ENCODE measurements around the gene CCDC27. TPM values are rescaled to one million over a fixed set of nuclear protein-coding genes. Genes with fewer than 3 reads are reported as not detected.

The CCDC27 gene
- total and polyA plus RNA-seq, 2 of the 8 experiments (the other 6 are each of a cell fraction or from before 2014, with no cell fraction given), result 0.15 TPM; not detected in 1

GRCh38 chr1:3821004-3821403, 68.8 kb downstream of the CCDC27 start (continued):
- no peak for TF ChIP-seq SRF (IDR thresholded peaks at IDR 0.05; ENCODE audit: low read depth, low read length)
- TF ChIP-seq SIX5 (IDR thresholded peaks at IDR 0.05; ENCODE audit: low read depth, low read length), result no peak
- no peak for TF ChIP-seq CHD1 (IDR thresholded peaks at IDR 0.05; ENCODE audit: low read depth, low read length)

Small RNAs within 50 kb of the gene (small RNA-seq; reads per million reads assigned to genes)
- gene RF02197 (ENCODE audit: insufficient read depth), result not detected
- not detected for gene RN7SL574P (ENCODE audit: insufficient read depth)

Other genes with a start within 250 kb of the CCDC27 start
- gene MEGF6, start 140.9 kb upstream of the CCDC27 start, total RNA-seq (2021; fragmentation: NEBNext Ultra II Directional; extraction: Animal tissue kit (Norgen Biotek cat#: 25700)), result 13.2 and 14.8 TPM in 2 replicates
- gene MEGF6, start 140.9 kb upstream of the CCDC27 start, polyA plus RNA-seq (2011; rRNA removed), result 4.1 and 9.5 TPM in 2 replicates
- 21.7 and 22.2 TPM in 2 replicates for gene TPRG1L, start 127.4 kb upstream of the CCDC27 start, total RNA-seq (2021; fragmentation: NEBNext Ultra II Directional; extraction: Animal tissue kit (Norgen Biotek cat#: 25700))
- 19.8 and 22.3 TPM in 2 replicates for gene TPRG1L, start 127.4 kb upstream of the CCDC27 start, polyA plus RNA-seq (2011; rRNA removed)
- 29.7 and 30.3 TPM in 2 replicates for gene WRAP73, start 102.3 kb upstream of the CCDC27 start, total RNA-seq (2021; fragmentation: NEBNext Ultra II Directional; extraction: Animal tissue kit (Norgen Biotek cat#: 25700))
- gene WRAP73, start 102.3 kb upstream of the CCDC27 start, polyA plus RNA-seq (2011; rRNA removed), result 50.7 and 66.4 TPM in 2 replicates
- gene TP73, start 99.9 kb upstream of the CCDC27 start, total RNA-seq (2021; fragmentation: NEBNext Ultra II Directional; extraction: Animal tissue kit (Norgen Biotek cat#: 25700)), result 2.9 and 3.1 TPM in 2 replicates
- gene TP73, start 99.9 kb upstream of the CCDC27 start, polyA plus RNA-seq (2011; rRNA removed), result 2.6 and 4.2 TPM in 2 replicates
- 6.1 and 7.7 TPM in 2 replicates for gene SMIM1, start 20.3 kb downstream of the CCDC27 start, total RNA-seq (2021; fragmentation: NEBNext Ultra II Directional; extraction: Animal tissue kit (Norgen Biotek cat#: 25700))
- 9.7 and 12.1 TPM in 2 replicates for gene SMIM1, start 20.3 kb downstream of the CCDC27 start, polyA plus RNA-seq (2011; rRNA removed)
- gene LRRC47, start 44.0 kb downstream of the CCDC27 start, total RNA-seq (2021; fragmentation: NEBNext Ultra II Directional; extraction: Animal tissue kit (Norgen Biotek cat#: 25700)), result 82.4 and 82.5 TPM in 2 replicates
- 38.3 and 47.1 TPM in 2 replicates for gene LRRC47, start 44.0 kb downstream of the CCDC27 start, polyA plus RNA-seq (2011; rRNA removed)
- 38.0 and 43.9 TPM in 2 replicates for gene CEP104, start 104.8 kb downstream of the CCDC27 start, total RNA-seq (2021; fragmentation: NEBNext Ultra II Directional; extraction: Animal tissue kit (Norgen Biotek cat#: 25700))
- 8.0 and 15.5 TPM in 2 replicates for gene CEP104, start 104.8 kb downstream of the CCDC27 start, polyA plus RNA-seq (2011; rRNA removed)
- 9.2 and 11.9 TPM in 2 replicates for gene DFFB, start 105.0 kb downstream of the CCDC27 start, total RNA-seq (2021; fragmentation: NEBNext Ultra II Directional; extraction: Animal tissue kit (Norgen Biotek cat#: 25700))
- gene DFFB, start 105.0 kb downstream of the CCDC27 start, polyA plus RNA-seq (2011; rRNA removed), result 6.5 and 8.6 TPM in 2 replicates
- gene C1orf174, start 147.8 kb downstream of the CCDC27 start, total RNA-seq (2021; fragmentation: NEBNext Ultra II Directional; extraction: Animal tissue kit (Norgen Biotek cat#: 25700)), result 28.4 and 28.5 TPM in 2 replicates
- gene C1orf174, start 147.8 kb downstream of the CCDC27 start, polyA plus RNA-seq (2011; rRNA removed), result 31.1 and 32.4 TPM in 2 replicates

All from H1 (cell line).